Activated effector memory CD4-positive, alpha-beta T cell treated with anti-CD3 and anti-CD28 coated beads, Interleukin-2, amount 50 U/mL, for 16 hours (primary cell): Measurements from ENCODE around the gene RSPH3.
A peak's percentile ranks its signal among the peaks of the same experiment; 100 is the strongest.
"Not testable (repeated sequence)": the region's sequence is repeated elsewhere in the genome, so short reads cannot be mapped to it uniquely, and the experiment has no call there.

Experiments used
- DNase-seq: peaks from one replicate; pipeline ENCODE4 v3.0.0-alpha.2; 2020

Gene RSPH3

GRCh38 chr6:158972241-158973233 is 27.5 kb downstream of the RSPH3 start:
- DNase-seq: no peak

- no peak for DNase-seq
These were observed 29.2 kb downstream of the RSPH3 start for GRCh38 chr6:158970640-158971275.

- no peak for DNase-seq
These were observed 30.9 kb downstream of the RSPH3 start for GRCh38 chr6:158969148-158969547.

GRCh38 chr6:158963020-158963808 is 36.8 kb downstream of the RSPH3 start:
- DNase-seq: no peak

GRCh38 chr6:158962371-158962770 is 37.6 kb downstream of the RSPH3 start:
- no peak for DNase-seq

- no peak for DNase-seq
These were observed 40.0 kb downstream of the RSPH3 start for GRCh38 chr6:158960026-158960425.

GRCh38 chr6:158959552-158959951 is 40.5 kb downstream of the RSPH3 start:
- DNase-seq: no peak

GRCh38 chr6:158958504-158959386 is 41.3 kb downstream of the RSPH3 start:
- DNase-seq: no peak

- no peak for DNase-seq
These were observed 44.7 kb downstream of the RSPH3 start for GRCh38 chr6:158955255-158955654.

GRCh38 chr6:158954753-158955152 is 45.2 kb downstream of the RSPH3 start:
- DNase-seq: no peak

GRCh38 chr6:158952011-158952410 is 48.0 kb downstream of the RSPH3 start:
- not testable (repeated sequence) for DNase-seq

- not testable (repeated sequence) for DNase-seq
These were observed 48.4 kb downstream of the RSPH3 start for GRCh38 chr6:158951565-158951964.

- DNase-seq: no peak
These were observed 52.7 kb downstream of the RSPH3 start for GRCh38 chr6:158947284-158947683.

- no peak for DNase-seq
These were observed 56.5 kb downstream of the RSPH3 start for GRCh38 chr6:158943380-158944032.

- DNase-seq: no peak
These were observed 57.7 kb downstream of the RSPH3 start for GRCh38 chr6:158942349-158942748.

- no peak for DNase-seq
These were observed 58.8 kb downstream of the RSPH3 start for GRCh38 chr6:158941246-158941645.

GRCh38 chr6:158939255-158940159 is 60.5 kb downstream of the RSPH3 start:
- DNase-seq: no peak

- DNase-seq: peak; percentile 71
These were observed 61.2 kb downstream of the RSPH3 start for GRCh38 chr6:158938811-158939254.

- DNase-seq: no peak
These were observed 61.8 kb downstream of the RSPH3 start for GRCh38 chr6:158938220-158938619.

- DNase-seq: no peak
These were observed 65.8 kb downstream of the RSPH3 start for GRCh38 chr6:158934157-158934556.
